GM12892 (cell line): ENCODE measurements around the gene SDS.

Experiments used
- POLR2A ChIP-seq: IDR thresholded peaks from 2 replicates; pipeline ENCODE4 v1.6.1; 2011; ENCODE audit warnings: low read depth, low read length, control low read depth
- POLR2AphosphoS5 ChIP-seq: IDR thresholded peaks from 2 replicates; pipeline ENCODE4 v1.6.1; 2011; ENCODE audit warnings: low read depth, low read length, control low read depth
- TAF1 ChIP-seq: IDR thresholded peaks from 2 replicates; pipeline ENCODE4 v1.6.1; 2011; ENCODE audit warnings: low read depth, mild to moderate bottlenecking, control low read depth, low read length, borderline replicate concordance

- no peak for TF ChIP-seq POLR2A
- no peak for TF ChIP-seq POLR2AphosphoS5
- TF ChIP-seq TAF1 = no peak
Measured at GRCh38 chr12:113359133-113359938, 44.4 kb downstream of the SDS start.
